ENCODE measurements around the gene SRP14.

- TF ChIP-seq CTCF (conservative IDR thresholded peaks at IDR 0.05; ENCODE audit: low read length) (no peak), EZH2phosphoT487 (IDR thresholded peaks at IDR 0.05; ENCODE audit: borderline replicate concordance) (no peak)
Measured at GRCh38 chr15:40079456-40079855, 40.5 kb upstream of the SRP14 start.
